H1 (cell line): ENCODE results near the gene FBXL15. TPM values are rescaled to one million over a fixed set of nuclear protein-coding genes. Genes with fewer than 3 reads are reported as not detected.

Source experiments
- CTCF ChIA-PET: fragments of 300-600 bp; sonication (Branson Sonifier 250); formaldehyde crosslinking; loops from one replicate; lab custom pipeline; 2021; ENCODE audit not compliant: partially characterized antibody; lab: Charles Lee
- POLR2A ChIA-PET: fragments of 300-600 bp; sonication (Branson Sonifier 250); formaldehyde crosslinking; loops from one replicate; lab custom pipeline; 2021; ENCODE audit warnings: inconsistent platforms; ENCODE audit not compliant: partially characterized antibody; lab: Charles Lee
- DNase-seq, 2 experiments: peaks; one replicate each; pipeline versions ENCODE4 v3.0.0 to v3.0.0-alpha.2; 2010 to 2022; ENCODE audit warnings: low spot score in 2 of 2, low read depth in 1 of 2, mixed read lengths in 1 of 2
- FAIRE-seq: peaks from 2 replicates; lab custom pipeline; 2011; peaks lifted over from hg19 to GRCh38; lab: Jason Lieb, UNC
- H2AFZ ChIP-seq: 2 replicates; pipeline ENCODE4 v1.8.1; 2012; ENCODE audit warnings: low read length, inconsistent platforms
- H2AK5ac ChIP-seq: 2 replicates; pipeline ENCODE4 v1.6.1; 2013; ENCODE audit warnings: low read depth, low read length
- H2BK120ac ChIP-seq: replicated peaks from 2 replicates; pipeline ENCODE3; 2013; ENCODE audit warnings: low read depth, low read length, inconsistent platforms
- H2BK12ac ChIP-seq: 2 replicates; pipeline ENCODE4 v1.6.1; 2013; ENCODE audit warnings: low read depth, low read length
- H2BK15ac ChIP-seq: 2 replicates; pipeline ENCODE4 v1.6.1; 2013; ENCODE audit warnings: low read length
- H2BK20ac ChIP-seq: 2 replicates; pipeline ENCODE4 v1.6.1; 2013; ENCODE audit warnings: low read length
- H2BK5ac ChIP-seq: 2 replicates; pipeline ENCODE4 v1.6.1; 2013; ENCODE audit warnings: low read depth, low read length
- H3K14ac ChIP-seq: 2 replicates; pipeline ENCODE4 v1.6.1; 2013; ENCODE audit warnings: inconsistent platforms; ENCODE audit not compliant: insufficient read length
- H3K18ac ChIP-seq: 2 replicates; pipeline ENCODE4 v1.6.1; 2013; ENCODE audit warnings: low read length; ENCODE audit errors: extremely low read depth
- H3K23ac ChIP-seq: 2 replicates; pipeline ENCODE4 v1.6.1; 2013; ENCODE audit warnings: inconsistent platforms; ENCODE audit not compliant: insufficient read length
- H3K23me2 ChIP-seq: 2 replicates; pipeline ENCODE4 v1.6.1; 2013; ENCODE audit warnings: low read depth, low read length
- H3K27ac ChIP-seq: 2 replicates; pipeline ENCODE4 v1.6.1; 2011; ENCODE audit warnings: low read depth, low read length, inconsistent platforms
- H3K27me3 ChIP-seq, 4 experiments: replicated peaks in 1 of 4; 1 replicate in 1 of 4; 2 replicates in 3 of 4; pipeline versions ENCODE4 v1.6.1 to v1.8.1; 2011 to 2013; ENCODE audit warnings: low read length in 3 of 4, mild to moderate bottlenecking in 3 of 4, inconsistent platforms in 2 of 4, mixed read lengths in 2 of 4, moderate library complexity in 1 of 4; ENCODE audit not compliant: control insufficient read depth in 3 of 4, insufficient read depth in 3 of 4; ENCODE audit errors: extremely low read depth in 1 of 4
- H3K36me3 ChIP-seq, 4 experiments: 2 replicates each; pipeline versions ENCODE4 v1.6.1 to v1.8.1; 2011 to 2013; ENCODE audit warnings: mild to moderate bottlenecking in 4 of 4, low read length in 3 of 4, moderate library complexity in 2 of 4, control low read depth in 1 of 4, inconsistent platforms in 1 of 4; ENCODE audit not compliant: insufficient read depth in 4 of 4, control insufficient read depth in 2 of 4
- H3K4ac ChIP-seq: replicated peaks from 2 replicates; pipeline ENCODE3; 2013; ENCODE audit warnings: low read length, low read depth, mixed read lengths, inconsistent platforms; ENCODE audit not compliant: insufficient read length
- H3K4me1 ChIP-seq, 4 experiments: replicated peaks in 1 of 4; 1 replicate in 1 of 4; 2 replicates in 3 of 4; pipeline versions ENCODE4 v1.6.1 to v1.8.1; 2011 to 2013; ENCODE audit warnings: low read length in 3 of 4, inconsistent platforms in 2 of 4, mixed read lengths in 1 of 4; ENCODE audit not compliant: insufficient read depth in 4 of 4, control insufficient read depth in 3 of 4
- H3K4me2 ChIP-seq, 2 experiments: 2 replicates each; pipeline versions ENCODE4 v1.6.1 to v1.8.1; 2011 to 2013; ENCODE audit warnings: low read depth in 2 of 2, low read length in 2 of 2, control low read depth in 1 of 2, inconsistent platforms in 1 of 2, mild to moderate bottlenecking in 1 of 2; ENCODE audit not compliant: insufficient read depth in 1 of 2
- H3K4me3 ChIP-seq, 4 experiments: fragments of 200-600, 300-600 bp in 1 of 4; sonication (generic), shearing (Covaris generic), sonication (Bioruptor Twin) in 1 of 4; 2 replicates each; pipeline versions ENCODE4 v1.5.1 to v1.8.1; 2011 to 2016; ENCODE audit warnings: low read length in 4 of 4, low read depth in 3 of 4, control low read depth in 2 of 4, inconsistent platforms in 2 of 4, mild to moderate bottlenecking in 2 of 4, mixed read lengths in 1 of 4, moderate library complexity in 1 of 4; ENCODE audit not compliant: insufficient read depth in 2 of 4; ENCODE audit errors: extremely low read depth in 1 of 4
- H3K56ac ChIP-seq: replicated peaks from 2 replicates; pipeline ENCODE3; 2013; ENCODE audit warnings: low read depth, mild to moderate bottlenecking, mixed read lengths, low read length, inconsistent platforms; ENCODE audit not compliant: insufficient read length
- H3K79me1 ChIP-seq: 2 replicates; pipeline ENCODE4 v1.6.1; 2013; ENCODE audit warnings: low read depth, low read length, control low read depth
- H3K79me2 ChIP-seq, 2 experiments: 2 replicates each; pipeline versions ENCODE4 v1.6.1 to v1.8.1; 2012 to 2013; ENCODE audit warnings: low read length in 2 of 2, mild to moderate bottlenecking in 2 of 2, inconsistent platforms in 1 of 2; ENCODE audit not compliant: insufficient read depth in 2 of 2, control insufficient read depth in 1 of 2
- H3K9ac ChIP-seq, 4 experiments: replicated peaks in 1 of 4; 1 replicate in 1 of 4; 2 replicates in 3 of 4; pipeline versions ENCODE4 v1.6.1 to v1.8.1; 2011 to 2013; ENCODE audit warnings: low read depth in 3 of 4, low read length in 3 of 4, control low read depth in 2 of 4, mild to moderate bottlenecking in 2 of 4, moderate library complexity in 2 of 4, inconsistent platforms in 1 of 4; ENCODE audit errors: extremely low read depth in 1 of 4
- H3K9me3 ChIP-seq, 2 experiments: 2 replicates each; pipeline versions ENCODE4 v1.6.1 to v1.8.1; 2012 to 2013; ENCODE audit warnings: mild to moderate bottlenecking in 2 of 2, moderate library complexity in 2 of 2, control low read depth in 1 of 2, inconsistent platforms in 1 of 2, low read depth in 1 of 2, low read length in 1 of 2, mixed read lengths in 1 of 2; ENCODE audit not compliant: insufficient read depth in 2 of 2
- H4K20me1 ChIP-seq, 2 experiments: replicated peaks in 1 of 2; 2 replicates each; pipeline versions ENCODE3 to v1.8.1; 2011 to 2013; ENCODE audit warnings: inconsistent platforms in 2 of 2, low read length in 2 of 2, mild to moderate bottlenecking in 1 of 2; ENCODE audit not compliant: insufficient read depth in 2 of 2, control insufficient read depth in 1 of 2
- H4K5ac ChIP-seq: 2 replicates; pipeline ENCODE4 v1.6.1; 2013; ENCODE audit warnings: low read length, low read depth, mixed read lengths, inconsistent platforms; ENCODE audit not compliant: insufficient read length
- H4K8ac ChIP-seq: 2 replicates; pipeline ENCODE4 v1.8.0; 2013; ENCODE audit warnings: mild to moderate bottlenecking, moderate library complexity, low read length, inconsistent platforms; ENCODE audit not compliant: insufficient read depth; ENCODE audit errors: extremely low read depth
- H4K91ac ChIP-seq: replicated peaks from 2 replicates; pipeline ENCODE3; 2013; ENCODE audit warnings: low read length, mixed read lengths, inconsistent platforms; ENCODE audit not compliant: insufficient read length
- EGR1 ChIP-seq: IDR thresholded peaks from 2 replicates; pipeline ENCODE4 v1.6.1; 2011; ENCODE audit warnings: low read depth, low read length, borderline replicate concordance
- GABPA ChIP-seq: IDR thresholded peaks from 2 replicates; pipeline ENCODE4 v1.6.1; 2011; ENCODE audit warnings: mild to moderate bottlenecking, low read length, moderate library complexity, borderline replicate concordance; ENCODE audit not compliant: insufficient read depth
- RBBP5 ChIP-seq: IDR thresholded peaks from 2 replicates; pipeline ENCODE4 v1.7.1; 2012; ENCODE audit warnings: low read depth, mild to moderate bottlenecking, inconsistent platforms, low read length, moderate library complexity, borderline replicate concordance
- WGBS, 2 experiments: shearing (Covaris generic) in 1 of 2; methylation state at CpG; one replicate each; pipeline versions ENCODE4 v1.1.6 to v1.1.7; 2013 to 2015; ENCODE audit warnings: low lambda C conversion rate in 2 of 2, mixed read lengths in 2 of 2, inconsistent platforms in 1 of 2, low coverage in 1 of 2, missing lambda C conversion rate in 1 of 2; ENCODE audit not compliant: insufficient replicate concordance in 2 of 2, insufficient coverage in 1 of 2, insufficient read length in 1 of 2; ENCODE audit errors: extremely low coverage in 1 of 2, missing lambda C conversion rate in 1 of 2; 5-methylcytosine and 5-hydroxymethylcytosine counted together
- polyA plus RNA-seq, 7 experiments: library from polyadenylated mRNA; depleted of rRNA in 3 of 7; stranded (reverse) in 5 of 7; unstranded in 2 of 7; fragments of >200 nt in 5 of 7; fragments of 200-250 nt in 2 of 7; gene quantifications; 1 replicate in 5 of 7; 2 replicates in 1 of 7; 4 replicates in 1 of 7; pipeline versions ENCODE4 v1.2.1 to v1.2.3, GENCODE V29; 2011 to 2013; ENCODE audit warnings: missing spikeins in 2 of 7, mixed read lengths in 2 of 7
- total RNA-seq: library from RNA; stranded (reverse); fragmentation: NEBNext Ultra II Directional; extraction: Animal tissue kit (Norgen Biotek cat#: 25700); gene quantifications from 2 replicates; pipeline ENCODE4 v1.2.1, GENCODE V29; 2021

The FBXL15 gene
- total and polyA plus RNA-seq, 2 of the 8 experiments (the other 6 are each of a cell fraction or from before 2014, with no cell fraction given): 11.3 to 22.6 TPM

DNA sequence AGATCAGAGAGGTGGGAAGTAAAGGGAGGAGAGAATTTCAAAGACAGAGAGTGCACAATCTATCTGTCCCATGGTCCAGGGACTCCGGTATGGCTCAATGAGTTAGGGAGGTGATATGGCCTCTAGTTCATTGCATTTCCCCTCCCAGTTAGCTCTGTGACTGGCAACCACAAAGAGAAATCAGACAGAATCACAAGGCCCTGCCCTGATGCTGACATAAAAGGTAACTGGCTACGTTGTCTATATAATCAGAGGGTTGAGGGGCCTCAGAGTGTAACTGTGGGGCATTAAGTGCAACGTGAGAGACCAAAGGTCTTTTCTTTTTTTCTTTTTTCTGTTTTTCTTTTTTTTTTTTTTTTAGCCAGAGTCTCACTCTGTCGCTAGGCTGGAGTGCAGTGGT lies 38.0 kb downstream of the FBXL15 start:
- Histone ChIP-seq H4K5ac (no peak overlapping the region), H3K9ac (no peak overlapping the region), H2BK12ac (no peak overlapping the region), H3K79me1 (no peaks in the 10 kb centered on the region; the same call in 1 of the 2 replicates), H4K20me1 (no peaks in the 10 kb centered on the region), H2BK15ac (no peak overlapping the region), H4K91ac (no peak overlapping the region), H4K8ac (no peak overlapping the region), H3K14ac (no peak overlapping the region), H3K23me2 (peaks cover 5% of the 10 kb centered on the region; the same call in 1 of the 2 replicates), H3K4me3 (no peak overlapping the region), H2BK5ac (no peak overlapping the region), H3K4me1 (peaks cover 8 to 31% (median 19%) of the 10 kb centered on the region in 4 experiments), H3K9me3 (no peaks in the 10 kb centered on the region), H3K79me2 (no peaks in the 10 kb centered on the region), H2BK120ac (no peak overlapping the region), H3K27ac (no peak overlapping the region), H3K4me2 (no peak overlapping the region), H2BK20ac (no peak overlapping the region), H3K23ac (no peak overlapping the region), H3K27me3 (peaks cover 0 to 5% (median 0%) of the 10 kb centered on the region in 4 experiments; a peak in 1 of 7 replicates), H3K36me3 (peaks cover 0 to 19% (median 4%) of the 10 kb centered on the region in 4 experiments; a peak in 3 of 8 replicates), H2AK5ac (no peak overlapping the region), H3K4ac (no peak overlapping the region), H3K18ac (no peak overlapping the region; the same call in 1 of the 2 replicates), H3K56ac (no peak overlapping the region), H2AFZ (no peak overlapping the region)
- CTCF ChIA-PET: interaction anchor here (1.2 kb wide), 2 partner anchors 20 to 34 kb away, joined by 3 read pairs; no protein-coding TSS in a partner anchor
- 95% methylated on average over 3 of the region's 4 CpGs; no CpG with 5 or more reads in 1 of the 2 experiments for WGBS, 2 experiments
- FAIRE-seq (no peak), DNase-seq (no peak)
- POLR2A ChIA-PET: interaction anchor here (1.3 to 5.7 kb wide), 3 partner anchors 8 to 37 kb away, joined by 3 to 41 read pairs (median 5); partner anchors contain the start of gene FBXL15
- TF ChIP-seq GABPA: no peak
- TF ChIP-seq EGR1: no peak
- no peak for TF ChIP-seq RBBP5
